Spinal cord (tissue), 10 donors: ENCODE measurements around the gene GPR160. TPM values are rescaled to one million over a fixed set of nuclear protein-coding genes. Genes with fewer than 3 reads are reported as not detected.

Source experiments
- DNase-seq, 6 donors: peaks; one replicate each; pipeline versions ENCODE4 v3.0.0 to v3.0.0-alpha.2; 2013 to 2015; ENCODE audit warnings: low spot score in 6 of 6, low read depth in 4 of 6
- H3K27ac ChIP-seq: one replicate; pipeline ENCODE4 v1.5.1; 2013; ENCODE audit warnings: low read depth, low read length, control low read depth
- H3K27me3 ChIP-seq: one replicate; pipeline ENCODE4 v1.6.1; 2013; ENCODE audit warnings: low read length; ENCODE audit not compliant: control insufficient read depth, insufficient read depth
- H3K36me3 ChIP-seq: one replicate; pipeline ENCODE4 v1.6.1; 2013; ENCODE audit warnings: low read length; ENCODE audit not compliant: control insufficient read depth, insufficient read depth
- H3K4me1 ChIP-seq: one replicate; pipeline ENCODE4 v1.6.1; 2013; ENCODE audit warnings: low read length; ENCODE audit not compliant: control insufficient read depth, insufficient read depth
- H3K4me3 ChIP-seq: one replicate; pipeline ENCODE4 v1.5.1; 2013; ENCODE audit warnings: low read depth, low read length, control low read depth
- H3K9me3 ChIP-seq: one replicate; pipeline ENCODE4 v1.6.1; 2013; ENCODE audit warnings: low read length; ENCODE audit not compliant: control insufficient read depth, insufficient read depth
- WGBS: methylation state at CpG from one replicate; pipeline ENCODE4 v1.1.5; 2013; ENCODE audit warnings: missing lambda C conversion rate; ENCODE audit not compliant: insufficient coverage; 5-methylcytosine and 5-hydroxymethylcytosine counted together
- polyA plus RNA-seq, 2 donors: library from polyadenylated mRNA; unstranded; fragments of 120-200 nt; gene quantifications; one replicate each; pipeline ENCODE4 v1.2.1, GENCODE V29; 2013; ENCODE audit not compliant: insufficient read length in 2 of 2
- total RNA-seq, 2 donors: library from RNA; depleted of rRNA in 1 of 2; stranded (reverse); fragments of 120-200 nt in 1 of 2; fragments of >200 nt in 1 of 2; gene quantifications; one replicate each; pipeline versions ENCODE4 v1.2.3 to v1.2.4, GENCODE V29; 2013 to 2014
- donor health status: healthy.

Gene GPR160
- total and polyA plus RNA-seq, 4 donors = 0.61 to 7.2 (median 2.2) TPM

DNA sequence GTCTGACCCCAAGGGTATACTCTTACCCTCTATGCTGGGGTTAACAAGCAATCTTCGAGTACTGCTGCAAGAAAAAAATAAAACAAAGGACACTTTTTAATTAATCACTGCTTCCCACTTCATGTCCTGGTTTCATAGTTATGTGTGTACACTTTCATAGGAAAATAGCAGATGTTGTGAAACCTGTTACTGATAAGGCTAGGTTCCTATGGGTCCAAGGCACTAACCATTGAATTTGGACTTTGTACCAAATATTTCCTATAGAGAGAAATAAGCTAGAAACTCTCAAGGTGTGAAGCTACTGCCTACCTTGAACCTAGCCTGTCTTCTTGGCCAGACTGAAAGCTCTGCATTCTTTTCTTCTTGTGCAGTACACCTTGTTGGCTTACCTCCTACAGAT, 14.6 kb upstream of the GPR160 start:
- no peaks in the 10 kb centered on the region for H3K9me3 ChIP-seq
- DNase-seq = no peak
- no peak overlapping the region for H3K4me3 ChIP-seq
- no CpG with 5 or more reads among the region's 1 CpG for WGBS
- H3K36me3 ChIP-seq = no peaks in the 10 kb centered on the region
- H3K27ac ChIP-seq = no peak overlapping the region
- H3K27me3 ChIP-seq = no peaks in the 10 kb centered on the region
- no peaks in the 10 kb centered on the region for H3K4me1 ChIP-seq

DNA sequence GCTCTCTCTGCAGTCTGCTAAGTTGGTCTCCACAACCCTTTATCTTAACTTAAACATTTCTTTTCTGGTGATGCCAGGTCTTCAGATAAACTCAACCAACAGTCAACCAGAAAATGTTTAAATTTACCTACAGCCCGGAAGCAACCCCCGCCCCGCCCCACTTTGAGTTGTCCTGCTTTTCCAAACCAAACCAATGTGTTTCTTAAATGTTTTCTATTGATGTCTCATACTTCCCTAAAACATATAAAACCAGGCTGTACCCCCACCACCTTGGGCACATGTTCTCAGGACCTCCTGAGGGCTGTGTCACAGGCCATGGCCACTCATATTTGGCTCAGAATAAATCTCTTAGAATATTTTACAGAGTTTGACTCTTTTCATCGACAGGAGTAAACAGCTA, 13.2 kb upstream of the GPR160 start:
- WGBS = 100% methylated on average over 3 of the region's 4 CpGs
- H3K36me3 ChIP-seq = no peaks in the 10 kb centered on the region
- H3K27me3 ChIP-seq = no peaks in the 10 kb centered on the region
- H3K9me3 ChIP-seq = no peaks in the 10 kb centered on the region
- no peaks in the 10 kb centered on the region for H3K4me1 ChIP-seq
- no peak overlapping the region for H3K4me3 ChIP-seq
- DNase-seq = no peak
- H3K27ac ChIP-seq = no peak overlapping the region

GRCh38 chr3:170027233-170028102, 10.3 kb upstream of the GPR160 start:
- Histone ChIP-seq H3K27me3 (no peaks in the 10 kb centered on the region), H3K27ac (no peak overlapping the region), H3K9me3 (no peaks in the 10 kb centered on the region), H3K4me3 (no peak overlapping the region), H3K4me1 (no peaks in the 10 kb centered on the region), H3K36me3 (no peaks in the 10 kb centered on the region)
- no peak for DNase-seq
- WGBS = 83% methylated on average over 2 of the region's 4 CpGs

GRCh38 chr3:170033489-170033888, 4.3 kb upstream of the GPR160 start:
- WGBS = 98% methylated on average over 7 of the region's 8 CpGs
- H3K9me3 ChIP-seq = no peaks in the 10 kb centered on the region
- peaks cover 10% of the 10 kb centered on the region for H3K27me3 ChIP-seq
- no peak overlapping the region for H3K27ac ChIP-seq
- no peaks in the 10 kb centered on the region for H3K36me3 ChIP-seq
- no peak for DNase-seq
- peaks cover 9% of the 10 kb centered on the region for H3K4me1 ChIP-seq
- H3K4me3 ChIP-seq = no peak overlapping the region

DNA sequence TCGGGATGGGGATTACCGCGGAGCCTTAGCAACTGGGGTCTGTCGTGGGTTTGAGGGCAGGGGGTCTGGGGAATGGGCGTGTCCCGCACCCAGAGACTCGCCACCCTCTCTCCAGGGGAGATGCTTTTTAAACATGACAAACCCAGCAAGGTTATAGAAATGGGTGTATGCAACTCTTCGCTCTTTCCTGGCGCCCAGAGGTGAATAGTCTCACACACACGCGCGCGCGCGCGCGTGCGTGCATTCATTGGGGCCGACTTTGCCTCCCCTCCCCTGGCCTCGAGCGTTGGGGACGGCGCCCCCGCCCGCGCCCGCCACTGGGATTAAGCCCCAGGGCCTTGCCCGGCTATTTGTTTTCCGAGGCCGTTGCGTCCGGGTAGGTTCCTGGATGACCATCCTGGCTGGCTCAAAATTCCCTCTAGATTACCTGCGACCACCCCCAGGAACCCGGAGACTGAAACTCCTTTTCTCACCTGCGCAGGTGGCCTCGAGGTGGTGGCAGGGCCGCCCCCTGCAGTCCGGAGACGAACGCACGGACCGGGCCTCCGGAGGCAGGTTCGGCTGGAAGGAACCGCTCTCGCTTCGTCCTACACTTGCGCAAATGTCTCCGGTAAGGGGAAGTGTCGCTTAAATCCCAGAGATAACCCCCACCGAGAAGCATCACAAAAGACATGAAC, 777 bp downstream of the GPR160 start:
- Histone ChIP-seq H3K4me1 (peaks cover 13% of the 10 kb centered on the region), H3K36me3 (no peaks in the 10 kb centered on the region), H3K27ac (no peak overlapping the region), H3K4me3 (peak overlapping the region; percentile 16), H3K9me3 (no peaks in the 10 kb centered on the region), H3K27me3 (peaks cover 36% of the 10 kb centered on the region)
- WGBS = 1% methylated on average over 41 of the region's 51 CpGs
- DNase-seq = peak in 2 of 6 donors; percentile 43 to 66

GRCh38 chr3:170040418-170040817, 2.6 kb downstream of the GPR160 start:
- Histone ChIP-seq H3K4me1 (peaks cover 13% of the 10 kb centered on the region), H3K27me3 (peaks cover 36% of the 10 kb centered on the region), H3K36me3 (no peaks in the 10 kb centered on the region), H3K9me3 (no peaks in the 10 kb centered on the region), H3K4me3 (no peak overlapping the region), H3K27ac (no peak overlapping the region)
- peak in 1 of 6 donors; percentile 6 for DNase-seq
- WGBS = 18% methylated on average over 5 of the region's 8 CpGs

DNA sequence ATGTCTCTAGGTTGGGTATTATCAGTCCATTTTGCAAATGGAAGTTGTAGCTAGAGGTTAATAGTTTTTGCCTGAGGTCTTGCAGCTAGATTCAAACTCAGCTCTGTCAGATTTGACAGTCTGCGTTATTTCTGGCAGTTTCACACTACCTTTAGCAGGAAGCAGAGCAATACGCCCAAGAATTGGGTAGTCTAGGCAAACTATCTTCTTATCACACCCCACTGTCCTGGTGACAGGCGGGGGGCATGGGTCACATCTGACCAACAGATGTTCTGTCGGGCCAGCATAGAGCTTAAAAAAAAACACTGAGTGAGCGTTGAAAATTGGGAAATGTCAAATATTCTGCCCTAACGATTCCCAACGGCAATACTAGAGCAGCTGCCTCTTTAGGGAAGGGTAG, 5.7 kb downstream of the GPR160 start:
- Histone ChIP-seq H3K27me3 (peaks cover 26% of the 10 kb centered on the region), H3K9me3 (no peaks in the 10 kb centered on the region), H3K27ac (no peak overlapping the region), H3K4me3 (no peak overlapping the region), H3K36me3 (no peaks in the 10 kb centered on the region), H3K4me1 (peaks cover 4% of the 10 kb centered on the region)
- DNase-seq = no peak
- WGBS = 75% methylated on average over 1 of the region's 7 CpGs

DNA sequence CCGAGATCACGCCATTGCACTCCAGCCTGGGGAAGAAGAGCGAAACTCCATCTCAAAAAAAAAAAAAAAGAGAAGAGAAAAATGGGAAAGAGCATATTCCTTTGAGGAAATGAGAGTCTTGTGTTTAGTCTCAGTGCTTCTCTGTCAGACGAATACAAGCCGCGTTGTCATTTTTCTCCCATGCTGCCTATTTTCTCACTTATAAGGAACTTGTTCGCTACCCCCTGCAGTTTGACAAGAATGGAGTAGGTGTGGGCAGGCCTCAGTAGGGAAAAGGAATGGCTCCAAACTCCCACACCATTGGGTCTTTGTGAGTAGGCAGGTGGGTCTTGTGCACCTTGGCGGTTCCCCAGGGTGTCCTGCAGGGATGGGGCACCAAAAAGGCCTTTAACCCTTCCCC, 6.5 kb downstream of the GPR160 start:
- no peak overlapping the region for H3K4me3 ChIP-seq
- DNase-seq = no peak
- H3K27ac ChIP-seq = peak overlapping the region; percentile 33
- no CpG with 5 or more reads among the region's 8 CpGs for WGBS
- H3K27me3 ChIP-seq = peaks cover 19% of the 10 kb centered on the region
- no peaks in the 10 kb centered on the region for H3K9me3 ChIP-seq
- no peaks in the 10 kb centered on the region for H3K4me1 ChIP-seq
- no peaks in the 10 kb centered on the region for H3K36me3 ChIP-seq

DNA sequence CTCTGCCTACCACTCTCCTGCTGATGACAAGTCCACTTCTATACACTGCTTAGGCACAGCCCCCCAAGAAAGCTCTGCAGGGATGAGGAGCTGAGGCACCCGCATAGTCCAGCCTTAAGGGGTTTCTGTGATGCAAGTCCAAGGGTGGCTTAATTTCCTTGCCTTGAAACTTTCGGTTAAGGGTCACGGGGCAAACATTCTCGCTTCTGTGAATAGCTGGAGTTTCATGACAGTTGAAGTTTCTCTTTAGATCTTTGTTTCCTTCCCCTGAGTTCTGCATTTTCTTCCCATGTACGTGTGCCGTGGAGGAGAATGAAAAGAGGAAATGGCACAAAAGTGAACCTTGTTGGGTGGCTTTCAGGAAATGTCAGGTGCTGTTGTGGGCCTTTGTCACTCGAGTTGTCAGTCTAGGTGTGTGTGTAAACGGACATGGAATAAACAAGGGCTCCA, 7.0 kb downstream of the GPR160 start:
- WGBS = 86% methylated on average over 8 of the region's 8 CpGs
- peak in 1 of 6 donors; percentile 11 for DNase-seq
- Histone ChIP-seq H3K9me3 (no peaks in the 10 kb centered on the region), H3K27me3 (peaks cover 15% of the 10 kb centered on the region), H3K4me3 (no peak overlapping the region), H3K36me3 (no peaks in the 10 kb centered on the region), H3K27ac (peak overlapping the region; percentile 33), H3K4me1 (no peaks in the 10 kb centered on the region)
